NCI-H1694 treated with DMSO at 0.1 percent for 48 hours (cell line): ENCODE data around the gene DGKB.
"Not testable (repeated sequence)": the region's sequence is repeated elsewhere in the genome, so short reads cannot be mapped to it uniquely, and the experiment has no call there.

Experiments
- DNase-seq: peaks from one replicate; lab custom pipeline; 2025; lab: John Stamatoyannopoulos, UW

Gene DGKB

DNA sequence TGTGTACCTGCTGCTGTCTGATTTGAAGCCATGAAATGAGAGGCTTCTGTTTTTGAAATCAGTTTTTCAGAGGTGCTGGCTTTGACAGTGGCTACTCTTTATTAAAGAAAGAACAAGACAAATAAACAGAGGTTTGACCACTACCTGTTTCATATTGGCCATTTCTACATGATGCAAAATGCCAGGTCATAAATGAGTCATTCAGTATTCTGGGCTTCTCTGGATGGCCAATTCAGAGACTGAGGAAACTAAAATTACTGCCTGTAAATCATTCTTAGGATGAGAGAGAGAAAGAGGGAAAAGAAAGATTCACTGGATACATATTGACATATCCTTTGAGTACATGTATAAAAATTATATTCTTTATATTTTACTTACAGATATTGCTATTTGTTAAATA is 609.8 kb downstream of the DGKB start:
- no peak for DNase-seq

- DNase-seq, result no peak
Measured at GRCh38 chr7:14289957-14290356, 612.6 kb downstream of the DGKB start.

- DNase-seq, result no peak
Measured at GRCh38 chr7:14288701-14289100, 613.9 kb downstream of the DGKB start.

GRCh38 chr7:14287398-14287797 is 615.2 kb downstream of the DGKB start:
- DNase-seq, result no peak

GRCh38 chr7:14286036-14286435 is 616.5 kb downstream of the DGKB start:
- no peak for DNase-seq

GRCh38 chr7:14279065-14279871 is 623.3 kb downstream of the DGKB start:
- DNase-seq, result not testable (repeated sequence)

DNA sequence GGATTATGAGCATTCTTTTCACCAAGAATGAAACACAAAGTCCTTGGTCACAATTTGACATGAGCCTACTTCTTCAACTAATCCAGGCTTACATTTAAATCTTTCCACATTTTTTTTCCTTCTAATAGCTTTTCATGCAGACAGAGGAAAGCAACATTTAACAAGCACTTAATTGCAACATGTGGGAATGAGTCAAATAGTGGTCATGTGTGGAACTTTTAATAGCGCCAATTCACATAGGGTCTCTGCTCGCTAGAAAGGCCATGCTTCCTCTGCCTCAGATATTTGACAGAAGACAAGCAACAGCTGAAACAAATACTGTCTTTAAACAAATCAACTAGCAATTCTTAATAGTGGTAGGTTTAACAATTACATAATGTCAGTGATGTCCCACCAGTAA is 627.2 kb downstream of the DGKB start:
- no peak for DNase-seq

- DNase-seq, result no peak
Measured at GRCh38 chr7:14271441-14271840, 631.1 kb downstream of the DGKB start.

DNA sequence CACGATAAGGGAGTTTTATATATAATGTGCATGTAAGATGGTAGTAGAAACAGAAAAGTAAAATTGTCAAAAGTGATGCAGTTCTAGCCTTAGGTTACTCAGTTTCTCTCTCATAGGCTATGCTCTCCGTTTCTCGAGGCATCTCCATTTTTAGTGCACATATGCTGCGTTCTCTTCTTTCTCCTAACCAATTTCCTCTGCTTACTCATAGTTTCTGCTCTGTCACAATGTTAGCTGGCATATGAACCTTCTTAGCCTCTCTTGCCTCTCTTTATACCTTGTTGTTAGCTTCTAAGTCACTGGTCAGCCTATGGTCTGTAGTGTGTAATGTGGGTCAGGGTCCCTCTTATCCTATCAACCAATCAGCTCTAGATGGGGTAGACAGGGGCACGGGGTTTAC is 632.5 kb downstream of the DGKB start:
- DNase-seq, result no peak

- DNase-seq, result no peak
Measured at GRCh38 chr7:14260011-14260410, 642.5 kb downstream of the DGKB start.

DNA sequence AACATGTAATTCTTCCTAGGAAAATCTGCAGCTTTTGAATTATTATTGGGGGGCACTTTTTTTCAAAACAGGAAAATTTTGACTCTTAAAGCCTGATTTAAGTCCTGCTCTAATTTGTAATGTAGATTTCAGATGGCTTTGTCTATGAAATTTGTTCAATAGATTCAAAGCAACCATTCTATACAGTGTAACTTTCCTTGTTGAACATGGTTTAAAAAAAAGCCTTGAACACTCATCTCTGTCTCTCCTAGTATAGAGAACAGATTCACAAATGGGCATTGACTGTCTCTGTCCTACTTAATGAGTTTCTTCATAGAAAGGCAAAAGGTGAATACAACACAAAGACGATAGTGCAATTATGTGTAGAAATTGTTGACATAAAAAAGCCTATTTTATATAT is 643.7 kb downstream of the DGKB start:
- no peak for DNase-seq

GRCh38 chr7:14258441-14258840 is 644.1 kb downstream of the DGKB start:
- no peak for DNase-seq

- no peak for DNase-seq
Measured at GRCh38 chr7:14252458-14252857, 650.1 kb downstream of the DGKB start.

GRCh38 chr7:14242175-14242574 is 660.4 kb downstream of the DGKB start:
- no peak for DNase-seq

DNA sequence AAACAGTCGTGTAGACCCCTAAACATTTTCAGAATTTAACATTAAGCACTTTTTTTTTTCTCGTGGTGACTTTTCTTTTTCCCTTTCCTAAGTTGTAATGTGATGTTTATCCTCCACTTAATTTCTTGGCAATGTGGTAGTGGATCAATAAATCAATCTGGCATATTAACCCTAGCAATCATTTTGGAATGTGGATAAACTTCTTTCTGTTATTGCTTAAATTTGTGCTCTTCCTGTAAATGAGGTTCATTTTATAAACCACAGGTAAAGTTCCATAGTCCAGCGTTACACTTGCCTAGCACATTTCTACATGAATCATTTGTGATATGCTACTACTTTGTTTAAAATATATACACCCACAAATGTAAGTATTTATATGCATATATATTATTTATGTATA is 665.7 kb downstream of the DGKB start:
- no peak for DNase-seq

DNA sequence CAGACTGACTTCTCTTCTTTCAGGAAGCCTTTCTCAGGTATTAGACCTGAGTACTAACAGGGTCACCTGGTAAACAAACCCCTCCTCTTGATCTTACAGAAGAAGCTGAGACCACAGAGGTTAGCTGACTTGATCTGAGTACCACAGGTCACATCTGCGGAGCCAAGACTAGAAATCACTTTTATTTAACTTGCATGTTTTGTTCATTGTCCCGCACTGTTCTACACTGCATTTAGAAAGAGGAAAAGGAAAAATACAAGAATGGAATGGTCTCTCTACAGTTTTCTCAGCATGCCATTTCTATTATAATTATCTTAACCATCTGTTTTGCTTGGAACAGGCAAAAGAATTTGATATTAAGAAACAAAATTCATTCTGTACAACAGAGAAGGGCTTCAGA is 667.5 kb downstream of the DGKB start:
- DNase-seq, result no peak

DNA sequence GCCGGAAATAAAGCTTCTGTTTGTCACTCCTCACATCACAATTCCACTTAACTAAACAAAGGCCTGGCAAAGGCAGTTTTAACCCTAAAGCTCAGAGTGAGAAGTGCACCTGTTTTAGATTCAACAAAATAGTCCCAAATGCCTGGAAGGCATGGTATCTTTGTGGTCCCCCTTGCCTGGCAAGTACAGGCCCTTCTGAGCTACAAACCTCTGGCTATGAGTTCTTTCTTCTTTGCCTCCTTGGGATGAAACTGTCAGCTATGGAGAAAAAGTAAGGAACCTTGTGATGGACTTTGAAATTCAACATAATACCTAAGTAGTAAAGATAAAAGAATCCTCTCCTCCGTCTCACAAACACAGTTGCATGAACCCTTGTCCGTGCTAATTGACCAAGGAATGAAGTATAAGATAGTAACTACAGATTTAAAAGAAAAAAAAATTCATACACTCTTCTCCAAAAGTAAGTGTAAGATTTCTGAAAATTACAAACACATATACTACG is 668.6 kb downstream of the DGKB start:
- DNase-seq, result no peak

GRCh38 chr7:14233076-14233867 is 669.3 kb downstream of the DGKB start:
- no peak for DNase-seq

DNA sequence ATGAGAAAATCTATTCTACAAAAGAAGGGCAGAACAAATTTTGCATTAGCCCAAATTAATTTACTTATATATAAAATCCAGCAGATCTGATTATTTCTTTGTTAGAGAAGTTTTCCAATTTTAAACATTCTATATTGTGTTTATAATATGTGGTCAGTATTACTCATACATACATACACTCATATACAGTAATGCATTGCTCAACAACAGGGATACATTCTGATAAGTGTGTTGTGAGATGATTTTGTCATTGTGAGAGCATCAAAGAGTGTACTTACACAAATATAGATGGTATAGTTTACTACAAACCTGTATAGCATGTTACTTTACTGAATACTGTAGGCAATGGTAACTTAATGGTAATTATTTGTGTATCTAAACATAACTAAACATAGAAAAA is 673.5 kb downstream of the DGKB start:
- no peak for DNase-seq

DNA sequence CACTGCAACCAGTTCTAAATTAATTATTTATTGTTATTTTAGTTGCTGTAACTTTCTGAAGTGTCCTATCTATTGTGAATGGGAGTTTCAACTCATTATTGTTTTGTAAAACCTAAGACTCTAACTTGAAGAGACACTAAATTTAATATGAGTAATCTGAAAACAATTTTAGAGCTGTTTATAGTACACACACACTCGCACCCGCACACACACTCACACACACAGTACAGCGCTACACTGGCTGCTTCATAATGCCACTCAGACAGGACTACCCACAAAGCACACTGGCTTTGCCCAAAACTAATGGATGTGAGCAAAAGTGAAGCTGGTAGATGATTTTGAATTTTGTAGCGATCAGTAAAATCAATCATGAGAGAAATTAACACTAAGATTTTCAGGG is 674.2 kb downstream of the DGKB start:
- no peak for DNase-seq

DNA sequence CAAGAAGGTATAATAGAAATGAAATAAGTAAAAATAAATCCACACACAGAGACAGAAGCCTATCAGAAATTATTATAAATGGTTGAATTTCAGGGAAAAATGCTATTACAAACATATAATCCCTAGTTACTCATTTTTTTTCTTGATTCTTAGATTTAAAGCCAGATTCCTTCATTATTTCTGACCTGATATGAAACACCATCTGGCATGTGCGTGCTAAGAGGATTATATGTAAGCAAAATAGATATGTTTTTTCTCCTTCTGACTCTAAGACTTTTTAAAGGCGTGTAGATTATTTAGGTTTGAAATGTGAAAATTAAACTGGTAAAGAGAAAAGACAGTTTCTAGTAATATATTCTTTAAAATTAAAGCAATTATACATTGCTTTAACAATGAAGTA is 676.4 kb downstream of the DGKB start:
- DNase-seq, result no peak

GRCh38 chr7:14219125-14219524 is 683.4 kb downstream of the DGKB start:
- no peak for DNase-seq

- DNase-seq, result no peak
Measured at GRCh38 chr7:14218338-14218737, 684.2 kb downstream of the DGKB start.
